SW480 (cell line): ENCODE data around the gene DNAJC13.
"Not testable (repeated sequence)": the region's sequence is repeated elsewhere in the genome, so short reads cannot be mapped to it uniquely, and the experiment has no call there.

Experiments used
- DNase-seq: peaks from one replicate; pipeline ENCODE4 v3.0.0-alpha.2; 2016; ENCODE audit warnings: low spot score

DNAJC13 gene

GRCh38 chr3:132543011-132543739 is 125.9 kb downstream of the DNAJC13 start:
- peak; percentile 25 for DNase-seq

- DNase-seq: no peak
Observed at GRCh38 chr3:132544130-132544529, 126.8 kb downstream of the DNAJC13 start.

- DNase-seq: no peak
Observed at GRCh38 chr3:132545471-132545870, 128.2 kb downstream of the DNAJC13 start.

- no peak for DNase-seq
Observed at GRCh38 chr3:132549169-132549568, 131.9 kb downstream of the DNAJC13 start.

- DNase-seq: no peak
Observed at GRCh38 chr3:132549890-132550578, 132.7 kb downstream of the DNAJC13 start.

- no peak for DNase-seq
Observed at GRCh38 chr3:132550579-132551305, 133.4 kb downstream of the DNAJC13 start.

GRCh38 chr3:132553826-132554225 is 136.5 kb downstream of the DNAJC13 start:
- no peak for DNase-seq

GRCh38 chr3:132554437-132554836 is 137.1 kb downstream of the DNAJC13 start:
- no peak for DNase-seq

GRCh38 chr3:132555306-132556035 is 138.2 kb downstream of the DNAJC13 start:
- no peak for DNase-seq

- DNase-seq: not testable (repeated sequence)
Observed at GRCh38 chr3:132556036-132556386, 138.7 kb downstream of the DNAJC13 start.

GRCh38 chr3:132556508-132557159 is 139.3 kb downstream of the DNAJC13 start:
- DNase-seq: no peak

GRCh38 chr3:132561003-132561402 is 143.7 kb downstream of the DNAJC13 start:
- no peak for DNase-seq

- no peak for DNase-seq
Observed at GRCh38 chr3:132563420-132564069, 146.2 kb downstream of the DNAJC13 start.

- no peak for DNase-seq
Observed at GRCh38 chr3:132564070-132564465, 146.8 kb downstream of the DNAJC13 start.

- no peak for DNase-seq
Observed at GRCh38 chr3:132568422-132568821, 151.1 kb downstream of the DNAJC13 start.

- no peak for DNase-seq
Observed at GRCh38 chr3:132569153-132569552, 151.9 kb downstream of the DNAJC13 start.

GRCh38 chr3:132569580-132569979 is 152.3 kb downstream of the DNAJC13 start:
- no peak for DNase-seq

- no peak for DNase-seq
Observed at GRCh38 chr3:132570016-132570415, 152.7 kb downstream of the DNAJC13 start.

- DNase-seq: no peak
Observed at GRCh38 chr3:132573797-132574211, 156.5 kb downstream of the DNAJC13 start.

GRCh38 chr3:132587401-132587800 is 170.1 kb downstream of the DNAJC13 start:
- no peak for DNase-seq
